ENCODE measurements around the gene TRAPPC12.
A peak's percentile ranks its signal among the peaks of the same experiment; 100 is the strongest.

TRAPPC12 gene

GRCh38 chr2:3379647-3380534 is at the start of gene TRAPPC12:
Gene TRAPPC12 (plus strand): TSS chr2:3379694. CDS start chr2:3387624, 7,930 bp downstream.
- Histone ChIP-seq H3K4me3 (ENCODE audit: low read depth, low read length) (peak within 1 kb of the TSS; percentile 80), H3K9me3 (ENCODE audit: severe bottlenecking) (no peaks in the 10 kb centered on the region)
- TF ChIP-seq CTCF (IDR thresholded peaks at IDR 0.05; ENCODE audit: low read depth, low read length) = peak; percentile 84

GRCh38 chr2:3332133-3332532 is 47.4 kb upstream of the TRAPPC12 start:
- Histone ChIP-seq H3K36me3 (peaks cover 36% of the 10 kb centered on the region), H3K9me3 (ENCODE audit: severe bottlenecking) (no peaks in the 10 kb centered on the region), H3K4me3 (ENCODE audit: low read depth, low read length) (no peak overlapping the region), H3K27me3 (ENCODE audit: insufficient read depth, low read depth, severe bottlenecking) (no peaks in the 10 kb centered on the region), H3K27ac (no peak overlapping the region)
- DNase-seq = no peak
- no peak for TF ChIP-seq CTCF (IDR thresholded peaks at IDR 0.05; ENCODE audit: low read depth, low read length)

More at GRCh38 chr2:3379647-3380534, at the start of gene TRAPPC12:
- Histone ChIP-seq H3K27ac (peak within 1 kb of the TSS; percentile 76), H3K27me3 (ENCODE audit: insufficient read depth, low read depth, severe bottlenecking) (no peaks in the 10 kb centered on the region), H3K36me3 (peaks cover 28% of the 10 kb centered on the region)
- peak; percentile 98 for DNase-seq

GRCh38 chr2:3334392-3335345 is 44.8 kb upstream of the TRAPPC12 start:
- H3K4me3 ChIP-seq (ENCODE audit: low read depth, low read length) = no peak overlapping the region
- no peaks in the 10 kb centered on the region for H3K9me3 ChIP-seq (ENCODE audit: severe bottlenecking)
- DNase-seq = no peak
- no peaks in the 10 kb centered on the region for H3K27me3 ChIP-seq (ENCODE audit: insufficient read depth, low read depth, severe bottlenecking)
- peaks cover 36% of the 10 kb centered on the region for H3K36me3 ChIP-seq
- TF ChIP-seq CTCF (IDR thresholded peaks at IDR 0.05; ENCODE audit: low read depth, low read length) = no peak
- H3K27ac ChIP-seq = no peak overlapping the region

GRCh38 chr2:3336844-3337243 is 42.6 kb upstream of the TRAPPC12 start:
- Histone ChIP-seq H3K4me3 (ENCODE audit: low read depth, low read length) (no peak overlapping the region), H3K27me3 (ENCODE audit: insufficient read depth, low read depth, severe bottlenecking) (no peaks in the 10 kb centered on the region), H3K36me3 (peaks cover 26% of the 10 kb centered on the region), H3K9me3 (ENCODE audit: severe bottlenecking) (no peaks in the 10 kb centered on the region), H3K27ac (no peak overlapping the region)
- DNase-seq = no peak
- TF ChIP-seq CTCF (IDR thresholded peaks at IDR 0.05; ENCODE audit: low read depth, low read length) = no peak

GRCh38 chr2:3338340-3338739 is 41.2 kb upstream of the TRAPPC12 start:
- Histone ChIP-seq H3K27me3 (ENCODE audit: insufficient read depth, low read depth, severe bottlenecking) (no peaks in the 10 kb centered on the region), H3K27ac (no peak overlapping the region), H3K36me3 (peaks cover 26% of the 10 kb centered on the region), H3K9me3 (ENCODE audit: severe bottlenecking) (no peaks in the 10 kb centered on the region), H3K4me3 (ENCODE audit: low read depth, low read length) (no peak overlapping the region)
- TF ChIP-seq CTCF (IDR thresholded peaks at IDR 0.05; ENCODE audit: low read depth, low read length) = no peak
- DNase-seq = no peak

All from WERI-Rb-1 (cell line).